ENCODE measurements around the gene SPHKAP. TPM values are rescaled to one million over a fixed set of nuclear protein-coding genes. Genes with fewer than 3 reads are reported as not detected.

The SPHKAP gene
- total and polyA plus RNA-seq, 2 of the 13 experiments (the other 11 are each of a cell fraction or from before 2014, with no cell fraction given): not detected

- intact Hi-C loops (cut with micrococcal nuclease; ENCODE audit: unreplicated experiment): no loop called here
- Histone ChIP-seq H3K4me1 (ENCODE audit: insufficient read depth, low read length) (no peaks in the 10 kb centered on the region), H3K9ac (ENCODE audit: insufficient read depth, low read depth, low read length) (no peak overlapping the region), H3K36me3 (replicated peaks in 1 of 2; ENCODE audit: control insufficient read depth in 1 of 2, insufficient read depth in 2 of 2, low read length in 2 of 2) (no peaks in the 10 kb centered on the region), H3K27ac (ENCODE audit: extremely low read length, insufficient read depth, low read length) (no peak overlapping the region), H2AFZ (ENCODE audit: low read length) (no peak overlapping the region), H3K9me3 (ENCODE audit: low read length) (no peaks in the 10 kb centered on the region), H4K20me1 (ENCODE audit: insufficient read depth, low read length) (no peaks in the 10 kb centered on the region), H3K79me2 (ENCODE audit: insufficient read depth, low read length) (no peaks in the 10 kb centered on the region), H3K27me3 (ENCODE audit: control insufficient read depth in 1 of 2, insufficient read depth in 2 of 2, low read length in 2 of 2) (no peaks in the 10 kb centered on the region; a peak in 1 of 5 replicates), H3K4me2 (ENCODE audit: low read depth, low read length) (no peak overlapping the region), H3K4me3 (replicated peaks in 1 of 3; ENCODE audit: insufficient read depth in 1 of 3, low read depth in 2 of 3, low read length in 3 of 3) (no peak overlapping the region)
- POLR2A ChIA-PET: no interaction called here
- no peak for TF ChIP-seq FOSL2 (CRISPR knock-in tag; IDR thresholded peaks at IDR 0.05)
- no peak for TF ChIP-seq RERE (CRISPR knock-in tag; IDR thresholded peaks at IDR 0.05; ENCODE audit: low read depth)
- no peak for TF ChIP-seq ZNF891 (CRISPR knock-in tag; IDR thresholded peaks at IDR 0.05)
- TF ChIP-seq LRRFIP1 (CRISPR knock-in tag; conservative IDR thresholded peaks at IDR 0.05): no peak
- TF ChIP-seq CERS6 (CRISPR knock-in tag; IDR thresholded peaks at IDR 0.05): no peak
- TF ChIP-seq MXD3 (CRISPR knock-in tag; IDR thresholded peaks at IDR 0.05): no peak
- BruUV-seq (replicated peaks): no TSS peak
- CTCF ChIA-PET (ENCODE audit: low intra/inter-chr PET ratio, low total read pairs): no interaction called here
- WGBS (ENCODE audit: low lambda C conversion rate): 7% methylated on average over 7 of the region's 7 CpGs
- DNase-seq (ENCODE audit: low spot score): no peak
- no peak for ATAC-seq
- in situ Hi-C loops (cut with HindIII; ENCODE audit: extremely low pct_ligation_motif_present, low pct_unique_long_range_greater_than_20kb): no loop called here
- FAIRE-seq: no peak
Observed at GRCh38 chr2:228018311-228018710, 163.2 kb downstream of the SPHKAP start.
